CD4-positive, alpha-beta T cell treated with Interleukin-17A for 4 hours (primary cell): Measurements from ENCODE around the gene STK33.
"Not testable (repeated sequence)": the region's sequence is repeated elsewhere in the genome, so short reads cannot be mapped to it uniquely, and the experiment has no call there.

ENCODE experiments used
- DNase-seq: peaks from one replicate; pipeline ENCODE4 v3.0.0-alpha.2; 2020; ENCODE audit warnings: mixed read lengths

STK33 gene

GRCh38 chr11:8533332-8533731 is 60.7 kb downstream of the STK33 start:
- no peak for DNase-seq

GRCh38 chr11:8532475-8532874 is 61.6 kb downstream of the STK33 start:
- DNase-seq = no peak

GRCh38 chr11:8531982-8532381 is 62.0 kb downstream of the STK33 start:
- DNase-seq = no peak

- no peak for DNase-seq
Observed at GRCh38 chr11:8531312-8531711, 62.7 kb downstream of the STK33 start.

GRCh38 chr11:8527939-8528338 is 66.1 kb downstream of the STK33 start:
- no peak for DNase-seq

GRCh38 chr11:8523396-8523795 is 70.6 kb downstream of the STK33 start:
- no peak for DNase-seq

GRCh38 chr11:8512547-8512946 is 81.5 kb downstream of the STK33 start:
- no peak for DNase-seq

GRCh38 chr11:8503910-8504364 is 90.1 kb downstream of the STK33 start:
- DNase-seq = no peak

- DNase-seq = no peak
Observed at GRCh38 chr11:8501836-8502235, 92.2 kb downstream of the STK33 start.

GRCh38 chr11:8488395-8488794 is 105.6 kb downstream of the STK33 start:
- no peak for DNase-seq

- no peak for DNase-seq
Observed at GRCh38 chr11:8487261-8487660, 106.8 kb downstream of the STK33 start.

GRCh38 chr11:8484251-8484650 is 109.8 kb downstream of the STK33 start:
- DNase-seq = no peak

- no peak for DNase-seq
Observed at GRCh38 chr11:8480858-8481257, 113.2 kb downstream of the STK33 start.

- DNase-seq = no peak
Observed at GRCh38 chr11:8477680-8478079, 116.3 kb downstream of the STK33 start.

GRCh38 chr11:8477151-8477550 is 116.9 kb downstream of the STK33 start:
- DNase-seq = no peak

GRCh38 chr11:8467806-8468205 is 126.2 kb downstream of the STK33 start:
- DNase-seq = not testable (repeated sequence)

- not testable (repeated sequence) for DNase-seq
Observed at GRCh38 chr11:8467356-8467755, 126.7 kb downstream of the STK33 start.

- DNase-seq = not testable (repeated sequence)
Observed at GRCh38 chr11:8466884-8467283, 127.1 kb downstream of the STK33 start.

GRCh38 chr11:8459711-8460399 is 134.2 kb downstream of the STK33 start:
- no peak for DNase-seq

- DNase-seq = no peak
Observed at GRCh38 chr11:8442301-8442700, 151.7 kb downstream of the STK33 start.

GRCh38 chr11:8440649-8441048 is 153.4 kb downstream of the STK33 start:
- DNase-seq = no peak

- no peak for DNase-seq
Observed at GRCh38 chr11:8429483-8429882, 164.5 kb downstream of the STK33 start.

- DNase-seq = no peak
Observed at GRCh38 chr11:8426076-8426475, 168.0 kb downstream of the STK33 start.

- no peak for DNase-seq
Observed at GRCh38 chr11:8415195-8415594, 178.8 kb downstream of the STK33 start.
